ENCODE results near the gene POTEH.
"Not testable (repeated sequence)": the region's sequence is repeated elsewhere in the genome, so short reads cannot be mapped to it uniquely, and the experiment has no call there.

GRCh38 chr22:15664682-15665081 is 25.1 kb upstream of the POTEH start:
- not testable (repeated sequence) for TF ChIP-seq POLR2A (IDR thresholded peaks at IDR 0.05)
- TF ChIP-seq, protein P1, sequence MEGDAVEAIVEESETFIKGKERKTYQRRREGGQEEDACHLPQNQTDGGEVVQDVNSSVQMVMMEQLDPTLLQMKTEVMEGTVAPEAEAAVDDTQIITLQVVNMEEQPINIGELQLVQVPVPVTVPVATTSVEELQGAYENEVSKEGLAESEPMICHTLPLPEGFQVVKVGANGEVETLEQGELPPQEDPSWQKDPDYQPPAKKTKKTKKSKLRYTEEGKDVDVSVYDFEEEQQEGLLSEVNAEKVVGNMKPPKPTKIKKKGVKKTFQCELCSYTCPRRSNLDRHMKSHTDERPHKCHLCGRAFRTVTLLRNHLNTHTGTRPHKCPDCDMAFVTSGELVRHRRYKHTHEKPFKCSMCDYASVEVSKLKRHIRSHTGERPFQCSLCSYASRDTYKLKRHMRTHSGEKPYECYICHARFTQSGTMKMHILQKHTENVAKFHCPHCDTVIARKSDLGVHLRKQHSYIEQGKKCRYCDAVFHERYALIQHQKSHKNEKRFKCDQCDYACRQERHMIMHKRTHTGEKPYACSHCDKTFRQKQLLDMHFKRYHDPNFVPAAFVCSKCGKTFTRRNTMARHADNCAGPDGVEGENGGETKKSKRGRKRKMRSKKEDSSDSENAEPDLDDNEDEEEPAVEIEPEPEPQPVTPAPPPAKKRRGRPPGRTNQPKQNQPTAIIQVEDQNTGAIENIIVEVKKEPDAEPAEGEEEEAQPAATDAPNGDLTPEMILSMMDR (IDR thresholded peaks at IDR 0.05): not testable (repeated sequence)
